AG10803 (cell line): ENCODE results near the gene NFS1.

ENCODE experiments used
- DNase-seq: peaks from one replicate; pipeline ENCODE4 v3.0.0; 2010; ENCODE audit warnings: low read depth
- H3K4me3 ChIP-seq: 2 replicates; pipeline ENCODE4 v1.5.1; 2011; ENCODE audit warnings: mild to moderate bottlenecking, low read length, control low read depth
- CTCF ChIP-seq: conservative IDR thresholded peaks from 2 replicates; pipeline ENCODE4 v1.5.1; 2011; ENCODE audit warnings: mild to moderate bottlenecking, low read length, control low read depth, inconsistent platforms

The NFS1 gene

GRCh38 chr20:35738410-35739179 is 39.4 kb upstream of the NFS1 start:
- H3K4me3 ChIP-seq: no peak overlapping the region
- TF ChIP-seq CTCF: no peak

GRCh38 chr20:35737865-35738333 is 38.7 kb upstream of the NFS1 start:
- TF ChIP-seq CTCF: no peak
- no peak overlapping the region for H3K4me3 ChIP-seq
- DNase-seq: no peak

More at GRCh38 chr20:35738410-35739179, 39.4 kb upstream of the NFS1 start:
- DNase-seq: no peak

GRCh38 chr20:35735826-35736470 is 36.8 kb upstream of the NFS1 start:
- no peak for TF ChIP-seq CTCF
- H3K4me3 ChIP-seq: no peak overlapping the region

GRCh38 chr20:35734777-35735649 is 35.9 kb upstream of the NFS1 start:
- H3K4me3 ChIP-seq: no peak overlapping the region
- no peak for TF ChIP-seq CTCF
- DNase-seq: no peak

More at GRCh38 chr20:35735826-35736470, 36.8 kb upstream of the NFS1 start:
- peak; percentile 49 for DNase-seq

- no peak overlapping the region for H3K4me3 ChIP-seq
- DNase-seq: no peak
- no peak for TF ChIP-seq CTCF
Measured at GRCh38 chr20:35734374-35734773, 35.2 kb upstream of the NFS1 start.

- no peak for DNase-seq
- H3K4me3 ChIP-seq: no peak overlapping the region
- TF ChIP-seq CTCF: no peak
Measured at GRCh38 chr20:35732644-35732982, 33.5 kb upstream of the NFS1 start.
